Stimulated activated CD8-positive, alpha-beta memory T cell treated with anti-CD3 and anti-CD28 coated beads, Interleukin-12 subunit alpha, Interleukin-12 subunit beta, amount 100 ng/mL, for 24 hours (primary cell): ENCODE measurements around the gene MEF2C.

ENCODE experiments used
- DNase-seq: peaks from one replicate; pipeline ENCODE4 v3.0.0-alpha.2; 2020; ENCODE audit errors: extremely low read depth

MEF2C gene

DNA sequence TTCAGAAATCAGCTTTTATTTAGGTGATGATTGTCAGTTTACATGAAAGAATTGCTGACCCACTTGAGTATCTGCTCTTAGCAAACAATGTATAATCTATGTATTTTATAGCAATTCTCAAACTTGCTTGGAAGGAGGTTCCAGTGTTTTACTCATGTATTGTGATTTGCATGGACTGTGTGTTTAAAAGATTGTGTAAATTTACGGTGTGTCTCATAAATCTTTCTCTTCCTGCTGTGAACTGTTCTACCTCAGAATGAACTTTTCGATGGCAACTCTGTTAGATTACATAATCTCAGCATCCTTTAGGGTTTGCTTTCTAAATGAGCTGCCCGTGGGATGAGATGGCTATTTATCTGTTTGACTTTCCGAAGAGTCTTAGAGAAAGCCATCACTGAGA lies 122.5 kb downstream of the MEF2C start:
- DNase-seq: no peak

DNA sequence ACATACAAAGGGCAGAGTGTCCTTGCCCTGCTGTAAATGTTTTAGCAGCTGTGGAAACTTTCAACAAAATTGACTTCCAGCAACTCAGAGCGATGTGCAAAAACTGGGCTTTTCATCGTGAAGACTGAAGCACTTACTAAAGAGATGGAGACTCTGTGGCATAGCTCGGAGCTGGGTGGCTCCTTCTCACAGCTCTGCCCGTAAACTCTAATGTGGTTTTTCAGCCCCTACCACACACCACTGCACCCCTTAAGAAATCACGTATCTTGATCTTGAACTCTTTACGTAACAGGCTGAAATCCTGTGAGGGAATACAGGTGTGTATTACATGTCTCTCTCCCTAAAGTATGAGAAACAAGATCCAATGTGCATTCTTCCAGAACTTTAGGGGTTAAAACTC lies 124.4 kb downstream of the MEF2C start:
- DNase-seq: no peak

DNA sequence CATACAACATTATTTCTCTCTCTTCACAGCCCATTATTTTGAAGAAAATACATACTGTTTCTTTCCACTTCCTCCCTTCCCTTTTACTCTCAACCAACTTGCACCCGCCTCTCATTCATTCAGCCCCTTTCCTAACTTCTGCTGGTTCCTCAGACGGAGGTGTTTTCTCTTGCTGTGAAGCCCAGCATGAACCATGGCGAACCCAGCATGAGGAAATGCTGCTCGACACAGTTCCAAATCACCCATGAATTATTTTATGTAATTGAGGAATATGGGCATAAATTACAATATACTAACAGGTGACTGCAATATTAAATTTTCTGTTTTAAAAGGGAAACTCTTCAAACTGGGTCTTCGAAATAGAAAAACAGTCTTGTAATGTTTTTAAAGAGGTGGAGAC lies 124.8 kb downstream of the MEF2C start:
- DNase-seq: no peak

DNA sequence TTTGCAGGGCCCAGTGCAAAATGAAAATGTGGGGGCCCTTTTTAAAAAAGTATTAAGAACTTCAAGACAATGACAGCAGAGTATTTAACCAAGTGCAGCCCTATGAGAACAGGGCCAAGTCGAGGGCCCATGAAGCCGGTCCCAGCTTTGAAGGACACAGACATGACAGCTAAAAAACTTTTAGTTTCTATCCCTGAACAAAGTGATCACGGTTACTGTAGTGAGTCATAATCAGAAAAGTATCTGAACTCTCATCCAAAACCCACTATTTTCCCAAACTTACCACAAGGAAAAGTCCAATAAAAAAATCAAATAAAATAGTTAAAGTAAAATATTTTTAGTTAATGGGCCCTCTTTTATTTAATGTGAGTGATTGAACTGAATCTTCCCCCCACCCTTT lies 126.0 kb downstream of the MEF2C start:
- no peak for DNase-seq

DNA sequence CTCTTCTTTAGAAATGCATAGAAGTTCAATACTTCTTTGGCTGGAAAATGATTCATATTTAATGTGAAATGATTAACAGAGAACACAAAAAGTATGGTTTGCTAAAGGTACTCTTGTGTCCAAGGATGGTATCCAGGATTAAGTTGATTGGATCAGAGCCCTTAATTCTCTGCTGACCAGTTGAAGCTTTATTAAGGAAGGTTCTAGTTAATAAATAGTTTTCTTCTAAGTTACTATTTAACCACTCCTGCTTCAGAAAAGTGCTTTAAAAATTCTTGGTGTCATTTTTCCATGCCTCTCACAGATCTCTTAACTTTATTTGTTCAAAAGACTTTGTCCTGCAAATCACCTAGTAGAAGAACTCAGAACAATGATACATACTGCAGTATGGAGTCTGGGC lies 134.3 kb downstream of the MEF2C start:
- DNase-seq: no peak

DNA sequence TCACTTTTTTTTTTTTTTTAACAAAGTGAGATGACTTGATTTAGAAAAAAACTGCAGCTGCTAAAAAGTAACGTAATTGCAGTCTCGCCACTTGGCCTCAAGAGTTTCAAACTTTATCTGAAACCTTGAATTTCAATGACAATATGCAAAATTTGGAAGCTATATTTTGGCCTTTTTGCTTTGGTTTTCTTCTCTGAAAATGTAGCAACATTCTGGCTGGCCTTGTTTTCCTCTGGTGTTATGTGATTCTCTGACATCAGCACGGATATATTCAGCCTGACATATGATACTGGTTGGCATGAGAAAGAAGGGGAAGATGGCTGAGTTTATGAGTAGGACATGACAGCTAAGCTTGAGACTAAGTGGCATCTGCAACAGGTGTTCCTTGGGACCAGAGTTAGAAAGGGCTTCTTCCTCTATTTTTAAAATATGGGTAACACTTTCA lies 136.5 kb downstream of the MEF2C start:
- no peak for DNase-seq

DNA sequence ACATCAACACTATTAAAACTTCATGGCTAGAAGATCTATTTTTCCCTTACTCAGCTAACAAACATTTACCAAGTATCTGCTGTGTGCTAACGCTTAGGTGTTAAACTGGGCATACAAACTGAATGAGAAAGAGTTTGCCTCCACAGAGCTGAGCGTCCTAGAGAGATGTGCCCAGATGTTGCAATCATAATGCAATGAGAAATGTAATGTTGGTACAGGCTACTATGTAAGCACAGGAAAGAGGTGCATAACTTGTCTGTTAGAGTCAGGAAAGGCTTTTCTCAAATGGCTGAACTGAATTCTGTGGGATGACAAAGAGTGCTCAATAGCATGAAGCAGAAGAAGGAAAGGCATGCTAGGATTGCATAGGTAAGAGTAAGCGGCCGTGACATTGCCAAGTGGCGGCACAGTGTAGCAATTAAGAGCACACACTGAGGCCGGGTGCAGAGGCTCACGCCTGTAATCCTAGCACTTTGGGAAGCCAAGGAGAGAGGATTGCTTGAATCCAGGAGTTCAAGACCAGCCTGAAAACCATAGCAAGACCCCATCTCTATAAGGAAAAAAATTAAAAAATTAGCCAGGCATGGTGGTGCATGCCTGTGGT lies 137.8 kb downstream of the MEF2C start:
- DNase-seq: no peak

DNA sequence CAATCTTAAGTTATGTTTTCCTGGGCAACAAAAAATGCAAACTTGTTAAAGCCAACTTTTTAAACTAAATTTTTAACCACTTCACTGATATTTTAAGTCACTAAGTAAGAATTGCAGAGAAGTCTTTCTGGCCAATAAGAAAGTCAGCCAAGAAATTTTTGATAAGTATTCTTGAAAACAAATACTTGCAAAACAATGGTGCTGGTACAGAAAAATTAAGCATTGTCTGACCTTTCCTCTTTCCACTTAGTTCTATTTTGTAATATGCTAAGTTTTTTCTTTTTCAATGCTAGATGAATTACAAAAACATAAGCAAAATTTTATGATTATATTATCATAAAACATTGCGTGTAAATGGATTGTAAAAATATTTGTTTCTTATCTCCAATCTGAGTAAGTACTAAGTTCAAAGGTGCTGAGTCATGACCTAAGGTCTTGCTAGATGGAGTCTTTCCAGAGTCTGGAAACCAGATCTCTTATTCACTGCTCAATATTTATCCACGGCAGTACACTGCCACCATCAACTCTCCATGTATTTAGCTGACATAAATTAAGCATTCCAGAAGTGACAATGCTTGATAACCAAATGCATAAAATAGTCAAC lies 139.7 kb downstream of the MEF2C start:
- no peak for DNase-seq

DNA sequence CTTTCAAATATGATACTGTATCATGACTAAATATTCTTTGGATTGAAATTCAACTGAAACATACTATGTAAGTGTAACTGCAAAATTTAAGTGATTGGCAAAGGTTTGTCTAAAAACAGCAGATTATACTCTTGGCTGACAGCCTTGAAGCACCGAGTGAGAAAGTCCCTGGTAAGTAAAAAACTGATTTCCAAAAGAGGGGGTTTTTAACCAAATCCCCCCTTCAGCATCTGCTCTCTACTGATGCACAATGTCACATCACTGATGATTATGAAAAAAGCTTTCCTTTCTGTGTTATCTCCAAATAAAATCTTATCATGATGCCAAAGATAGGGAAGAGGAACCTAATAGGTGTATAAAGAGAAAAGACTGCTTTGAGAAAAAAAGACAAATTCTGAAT lies 141.0 kb downstream of the MEF2C start:
- DNase-seq: no peak

DNA sequence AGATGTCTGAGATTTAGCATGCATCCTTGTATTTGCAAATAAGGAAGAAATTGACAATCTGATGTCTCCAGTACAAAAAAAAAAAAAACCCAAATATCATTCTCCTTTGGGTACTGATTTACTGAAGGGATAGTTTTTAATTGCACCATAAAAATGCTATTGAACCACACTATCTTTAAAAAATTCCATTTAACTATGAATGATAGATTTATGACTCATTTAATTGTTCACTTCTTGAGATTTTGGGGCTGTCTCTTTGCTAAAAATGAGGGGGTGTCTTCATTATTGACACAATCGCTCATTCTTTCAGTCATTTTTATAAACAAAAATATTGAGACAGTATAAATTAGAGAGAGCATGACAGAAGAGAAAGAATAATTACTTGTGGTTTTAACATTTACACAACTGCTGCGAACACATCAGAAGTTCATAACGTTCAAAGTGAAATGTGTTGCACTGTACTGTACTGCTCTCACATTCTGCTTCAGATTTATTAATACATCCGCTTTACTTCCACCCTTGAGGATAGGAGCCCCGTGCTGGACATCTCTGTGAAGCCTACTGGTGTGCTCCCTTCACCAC lies 142.3 kb downstream of the MEF2C start:
- DNase-seq: no peak

DNA sequence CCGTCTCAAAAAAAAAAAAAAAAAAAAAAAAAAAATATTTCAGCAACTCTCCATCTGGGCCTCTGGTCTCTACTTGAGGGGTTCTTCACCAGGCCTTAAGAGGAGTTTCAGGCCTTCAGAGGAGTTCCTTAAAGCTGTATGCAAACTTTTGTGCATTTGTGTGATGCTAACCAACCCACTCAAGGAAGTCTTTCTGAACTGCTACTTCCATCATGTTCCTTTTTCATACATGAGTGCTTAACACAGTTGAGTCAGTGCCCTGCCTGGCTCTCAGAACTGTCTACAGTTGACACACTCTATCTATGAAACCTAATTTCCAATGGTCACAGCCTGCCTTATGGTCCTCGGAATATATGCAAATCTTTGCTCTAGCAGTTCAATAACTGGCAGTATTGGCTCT lies 146.5 kb downstream of the MEF2C start:
- DNase-seq: no peak

DNA sequence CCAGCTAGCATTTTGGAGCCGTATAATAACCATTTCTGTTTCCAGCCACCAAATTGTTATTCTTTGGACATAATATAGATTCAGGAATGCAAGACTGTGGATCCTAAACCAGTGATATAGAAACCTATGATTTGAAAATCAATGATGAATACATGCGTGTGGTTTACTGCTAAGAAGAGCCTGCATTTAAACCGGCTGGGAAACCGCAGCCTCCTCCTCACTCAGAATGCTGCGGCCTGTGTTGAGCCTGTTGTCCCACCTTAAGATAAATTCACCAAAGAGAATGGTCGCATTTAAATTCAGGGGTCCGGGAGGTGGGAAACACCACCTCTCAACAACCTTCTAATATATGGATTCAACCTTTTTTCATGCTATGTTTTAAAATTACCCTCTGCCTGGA lies 148.0 kb downstream of the MEF2C start:
- DNase-seq: no peak

DNA sequence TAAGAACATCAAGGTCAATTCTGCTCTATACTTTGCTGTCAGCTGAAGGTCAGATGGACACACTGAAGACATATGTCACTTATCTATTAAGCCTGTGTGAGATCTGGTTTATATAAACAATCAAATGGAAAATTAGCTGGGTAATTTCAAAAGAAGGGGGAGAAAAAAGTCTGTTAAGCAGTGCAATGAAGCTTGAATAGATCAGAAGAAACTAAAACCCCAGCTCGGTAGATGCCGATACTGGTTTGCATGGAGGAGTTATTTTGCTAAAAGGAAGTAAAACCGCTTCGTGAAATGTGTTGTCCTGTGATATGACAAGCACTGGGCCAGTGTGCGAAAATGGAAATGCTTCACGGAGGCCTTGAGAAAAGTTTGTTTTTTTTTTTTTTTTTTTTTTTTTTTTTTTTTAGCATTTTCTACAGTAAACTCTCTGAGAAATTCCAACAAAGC lies 148.8 kb downstream of the MEF2C start:
- DNase-seq: no peak

DNA sequence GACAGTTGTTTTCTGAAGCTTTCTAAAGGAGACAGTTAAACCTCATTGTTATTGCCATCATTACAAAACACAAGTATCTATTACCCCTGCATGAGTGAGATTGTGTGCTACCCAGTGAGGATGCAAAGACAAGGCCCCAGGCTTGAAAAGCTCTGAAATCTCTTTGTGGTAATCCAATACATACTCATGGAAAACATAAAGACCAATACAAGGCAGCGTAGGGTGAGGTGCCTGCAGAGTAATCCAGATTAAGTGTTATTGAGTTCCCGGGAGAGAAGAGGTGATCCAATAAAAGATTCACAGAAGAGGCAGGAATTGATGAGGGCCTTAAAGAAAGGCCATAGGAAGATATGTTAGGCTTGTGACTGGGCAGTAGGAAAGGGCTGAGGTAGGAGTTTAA lies 150.1 kb downstream of the MEF2C start:
- DNase-seq: no peak

DNA sequence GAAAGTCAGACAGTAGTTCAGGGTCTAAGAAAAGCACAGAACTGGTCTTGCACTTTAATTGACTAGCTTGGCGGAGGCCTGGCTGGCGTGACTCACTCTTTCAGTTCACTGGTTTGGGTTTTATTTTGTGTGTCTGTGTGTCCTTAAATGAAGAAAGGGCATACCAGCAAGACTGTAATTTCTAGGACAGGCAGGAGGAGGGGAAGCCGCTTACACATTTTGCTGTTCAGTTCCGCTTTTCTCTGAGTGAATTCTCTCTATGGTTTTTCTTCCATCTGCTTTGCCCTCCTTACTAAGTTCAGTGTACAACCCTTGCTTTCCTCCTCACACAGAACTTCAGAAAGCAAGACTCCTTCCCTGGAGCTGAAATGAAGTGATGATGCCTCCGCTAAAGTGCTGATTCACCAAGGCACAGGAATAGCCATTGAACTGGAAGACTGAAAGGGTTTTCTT lies 150.8 kb downstream of the MEF2C start:
- DNase-seq: no peak

DNA sequence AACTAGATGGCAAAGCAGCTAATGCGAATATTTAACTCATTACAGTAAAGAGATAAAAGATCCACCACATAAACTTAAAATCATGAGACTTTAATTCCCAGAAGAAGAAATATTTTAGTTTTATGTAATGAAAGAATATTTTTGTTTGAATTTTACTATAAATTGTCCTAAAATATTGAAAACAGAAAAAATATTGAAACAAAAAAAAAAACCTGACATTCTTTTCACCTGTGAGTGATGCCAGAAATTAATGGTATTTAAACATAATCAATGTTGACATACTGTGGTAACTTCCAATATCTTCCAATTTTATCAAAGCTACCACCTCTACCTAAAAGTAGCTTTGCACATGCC lies 153.2 kb downstream of the MEF2C start:
- no peak for DNase-seq

DNA sequence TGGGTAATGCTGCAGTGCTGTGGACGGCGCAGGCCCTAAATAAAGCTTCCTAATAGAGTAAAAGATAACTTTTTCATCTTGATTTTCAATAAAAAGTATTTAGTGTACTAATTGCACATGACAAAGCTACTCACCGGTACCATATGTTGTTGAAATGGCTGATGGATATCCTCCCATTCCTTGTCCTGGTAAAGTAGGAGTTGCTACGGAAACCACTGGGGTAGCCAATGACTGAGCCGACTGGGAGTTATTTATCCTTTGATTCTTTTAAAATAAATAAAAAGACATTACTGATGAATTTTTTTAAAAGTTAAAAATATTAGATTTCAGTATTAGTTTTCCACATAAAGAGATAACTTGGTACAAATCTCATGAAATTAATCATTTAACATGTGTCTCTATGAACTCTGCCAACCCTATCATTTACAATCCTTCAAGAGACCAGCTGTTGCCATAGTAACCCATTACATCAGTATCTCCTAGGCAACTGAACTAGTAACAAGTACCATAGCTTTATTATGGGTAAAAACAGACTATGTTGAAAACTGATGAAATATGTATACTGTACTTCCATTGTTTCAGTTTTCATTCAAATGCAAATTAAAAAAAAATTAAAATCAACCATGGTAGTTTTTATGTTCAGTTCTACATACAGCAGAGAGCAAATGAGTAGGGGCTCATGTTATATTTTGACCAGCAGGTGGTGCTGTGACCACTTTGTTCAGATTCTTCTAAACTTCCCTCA lies 153.7 kb downstream of the MEF2C start:
- DNase-seq: peak; percentile 16

DNA sequence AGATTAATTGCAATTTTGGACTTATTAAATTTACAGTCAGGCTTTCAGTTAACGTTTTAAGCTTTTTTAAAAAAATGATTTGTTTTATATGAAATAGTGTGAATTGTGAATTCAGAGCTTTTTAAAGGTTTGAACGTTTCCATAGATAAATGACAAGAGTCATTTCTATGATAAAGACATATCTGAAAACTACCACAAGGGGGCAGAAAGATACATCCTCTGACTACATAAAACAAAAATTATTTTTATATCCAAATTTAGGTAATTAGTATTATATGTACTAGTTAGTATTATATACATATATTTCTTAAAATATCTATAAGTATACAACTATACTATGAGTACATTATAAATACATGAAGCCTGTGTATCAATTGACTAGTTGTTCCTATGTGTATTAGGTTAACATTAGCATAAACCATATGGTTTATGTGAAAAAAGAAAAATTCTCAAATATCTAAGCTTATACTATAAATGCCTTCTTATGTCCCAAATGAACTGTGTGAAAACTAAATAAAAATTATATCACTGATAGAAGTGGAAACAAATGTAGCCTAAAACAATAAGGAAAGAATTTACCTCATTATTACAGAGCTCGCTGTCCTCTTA lies 155.2 kb downstream of the MEF2C start:
- DNase-seq: no peak

DNA sequence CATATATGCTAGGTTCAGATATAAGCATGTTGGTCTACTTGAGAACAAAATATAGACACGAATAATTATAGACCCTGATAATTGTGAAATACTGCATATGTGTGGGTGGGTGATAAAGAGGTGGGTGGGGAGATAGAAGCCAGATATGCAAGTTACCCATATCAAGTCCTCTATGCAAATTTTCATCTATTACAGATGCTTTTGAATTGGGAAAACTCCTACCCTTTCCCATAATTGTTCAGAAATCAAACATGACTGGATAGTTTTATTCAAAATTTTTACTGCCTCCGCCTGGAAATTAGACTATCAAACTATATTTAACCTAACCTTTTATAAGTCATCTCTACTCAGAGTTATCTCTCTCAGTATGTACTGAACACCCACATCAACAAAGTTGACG lies 157.5 kb downstream of the MEF2C start:
- DNase-seq: no peak

DNA sequence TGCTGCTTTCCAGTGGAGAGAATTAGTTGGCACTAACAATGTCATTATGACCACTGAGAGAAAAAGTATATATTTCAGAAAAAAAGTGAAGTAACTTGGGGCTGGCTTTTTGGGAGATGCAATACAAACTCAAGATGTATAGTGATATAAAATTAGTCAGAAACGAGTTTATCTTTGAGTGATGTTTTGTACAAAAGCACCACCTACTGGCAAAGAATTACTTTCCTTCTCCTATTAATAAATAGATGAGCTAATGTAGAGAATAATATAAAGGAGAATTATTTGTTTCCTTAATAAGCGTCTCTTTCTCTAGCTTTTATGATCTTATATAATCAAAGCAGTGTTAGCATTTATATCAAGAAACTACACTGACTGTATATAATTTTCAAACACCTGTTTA lies 158.8 kb downstream of the MEF2C start:
- DNase-seq: no peak

DNA sequence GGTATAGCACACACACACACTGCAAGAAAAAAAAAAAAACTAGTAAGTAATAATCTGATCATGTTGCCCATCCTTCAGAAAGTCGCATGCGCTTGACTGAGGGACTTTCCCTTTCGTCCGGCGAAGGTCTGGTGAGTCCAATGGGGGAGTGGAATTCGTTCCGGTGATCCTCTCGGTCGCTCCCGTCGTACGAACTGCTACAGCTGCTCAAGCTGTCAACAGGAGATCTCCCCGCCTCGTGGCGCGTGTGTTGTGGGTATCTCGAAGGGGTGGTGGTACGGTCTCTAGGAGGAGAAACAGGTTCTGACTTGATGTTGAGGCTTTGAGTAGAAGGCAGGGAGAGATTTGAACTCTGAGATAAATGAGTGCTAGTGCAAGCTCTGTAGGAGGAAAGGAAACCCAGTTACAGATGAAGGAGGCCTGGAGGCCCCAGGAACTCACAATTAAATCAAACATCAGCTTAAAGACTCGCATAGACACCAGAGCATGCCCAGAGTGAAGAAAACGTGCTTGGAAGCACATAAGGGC lies 160.4 kb downstream of the MEF2C start:
- no peak for DNase-seq

DNA sequence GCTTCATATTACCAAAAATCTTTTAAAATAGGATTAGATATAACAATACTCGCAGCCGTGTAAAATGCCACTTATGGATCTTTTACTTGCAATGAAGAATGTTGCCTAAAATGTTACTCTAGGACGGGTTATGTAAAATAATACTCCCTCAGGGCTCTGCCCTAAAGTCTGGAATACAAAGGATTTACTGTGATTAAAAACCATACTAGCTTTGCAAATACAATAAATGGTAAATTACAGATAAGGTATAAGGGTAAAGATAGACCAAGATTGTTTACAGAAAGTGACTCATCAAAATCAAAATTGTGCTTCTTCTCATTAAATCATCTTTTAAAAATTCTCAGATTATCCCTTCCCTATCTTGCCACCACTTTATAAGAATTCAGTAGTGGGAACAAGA lies 163.6 kb downstream of the MEF2C start:
- no peak for DNase-seq
